ENCODE results near the gene TP63. TPM values are rescaled to one million over a fixed set of nuclear protein-coding genes. Genes with fewer than 3 reads are reported as not detected.

Gene TP63
- total RNA-seq, 1 experiment from 2014 or later = 41.9 TPM

DNA sequence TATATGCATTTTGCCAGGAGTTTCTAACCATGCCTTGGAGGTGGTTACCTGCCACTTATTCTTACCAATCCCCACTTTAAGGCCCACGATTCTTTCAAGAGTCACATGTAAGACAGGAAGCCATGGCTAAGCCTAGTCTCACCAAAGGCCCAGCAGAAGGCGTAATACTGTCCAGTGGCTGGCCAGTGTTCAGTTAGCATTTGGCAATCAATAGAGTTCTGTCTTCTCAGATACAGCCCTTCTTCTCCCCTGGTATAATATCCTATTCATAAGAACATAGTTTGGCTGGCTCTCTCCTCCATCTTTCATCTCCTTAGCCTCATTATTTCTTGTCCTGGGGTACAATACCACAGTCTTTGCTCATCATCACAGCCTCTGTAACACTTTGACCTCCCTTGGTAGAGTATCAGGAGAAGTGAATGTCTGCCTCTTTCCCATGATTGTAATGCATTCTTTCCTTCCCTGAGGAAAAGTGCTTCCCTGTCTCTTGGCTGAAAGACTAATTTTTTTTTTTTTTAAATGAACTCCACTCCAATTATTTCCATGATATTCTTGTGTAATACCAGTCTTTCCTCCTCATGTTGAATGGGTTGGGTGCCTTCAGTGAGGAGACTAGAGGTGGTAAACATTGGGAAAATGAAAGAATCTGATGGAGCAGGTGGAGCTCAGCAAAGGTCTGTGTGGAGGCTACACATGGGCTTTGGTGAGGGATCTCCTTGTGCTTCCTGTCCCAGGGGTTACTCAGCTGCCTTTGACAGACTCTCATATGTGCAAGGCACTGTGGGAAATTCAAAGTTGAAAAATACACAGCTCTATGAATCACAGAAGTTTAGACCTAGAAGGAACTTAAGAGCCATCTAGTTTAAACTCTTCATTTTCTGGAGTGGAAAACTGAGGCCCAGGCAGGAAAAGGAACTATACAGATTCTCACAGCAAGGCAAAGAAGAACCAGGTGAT is 271.3 kb downstream of the TP63 start:
- CTCF ChIA-PET = interaction anchor here (0.6 to 0.7 kb wide), 2 partner anchors 67 to 1360 kb away, joined by 3 read pairs; no protein-coding TSS in a partner anchor
- no peaks in the 10 kb centered on the region for H3K9me3 Mint-ChIP-seq (ENCODE audit: unreplicated experiment)

GRCh38 chr3:189903562-189904250 is 272.5 kb downstream of the TP63 start:
- no TSS peak for BruUV-seq (replicated peaks)
- ChIA-PET POLR2A (interaction anchor here (0.6 to 4.1 kb wide), 8 partner anchors 9 to 636 kb away, joined by 3 to 17 read pairs (median 4); no protein-coding TSS in a partner anchor), CTCF (interaction anchor here (0.6 kb wide), 1 partner anchor 554 kb away, joined by 3 read pairs; no protein-coding TSS in a partner anchor)
- Mint-ChIP-seq H3K4me1 (ENCODE audit: insufficient read depth, unreplicated experiment) (peaks cover 8% of the 10 kb centered on the region), H3K4me3 (ENCODE audit: unreplicated experiment) (no peak overlapping the region), H3K36me3 (ENCODE audit: insufficient read depth, unreplicated experiment) (no peaks in the 10 kb centered on the region), H3K9me3 (ENCODE audit: unreplicated experiment) (no peaks in the 10 kb centered on the region), H3K27ac (ENCODE audit: low read depth, unreplicated experiment) (no peak overlapping the region), H3K27me3 (ENCODE audit: insufficient read depth, unreplicated experiment) (no peaks in the 10 kb centered on the region)
- intact Hi-C loops (cut with micrococcal nuclease) = no loop called here
- DNase-seq (ENCODE audit: unreplicated experiment) = no peak
- TF ChIP-seq, protein P1, sequence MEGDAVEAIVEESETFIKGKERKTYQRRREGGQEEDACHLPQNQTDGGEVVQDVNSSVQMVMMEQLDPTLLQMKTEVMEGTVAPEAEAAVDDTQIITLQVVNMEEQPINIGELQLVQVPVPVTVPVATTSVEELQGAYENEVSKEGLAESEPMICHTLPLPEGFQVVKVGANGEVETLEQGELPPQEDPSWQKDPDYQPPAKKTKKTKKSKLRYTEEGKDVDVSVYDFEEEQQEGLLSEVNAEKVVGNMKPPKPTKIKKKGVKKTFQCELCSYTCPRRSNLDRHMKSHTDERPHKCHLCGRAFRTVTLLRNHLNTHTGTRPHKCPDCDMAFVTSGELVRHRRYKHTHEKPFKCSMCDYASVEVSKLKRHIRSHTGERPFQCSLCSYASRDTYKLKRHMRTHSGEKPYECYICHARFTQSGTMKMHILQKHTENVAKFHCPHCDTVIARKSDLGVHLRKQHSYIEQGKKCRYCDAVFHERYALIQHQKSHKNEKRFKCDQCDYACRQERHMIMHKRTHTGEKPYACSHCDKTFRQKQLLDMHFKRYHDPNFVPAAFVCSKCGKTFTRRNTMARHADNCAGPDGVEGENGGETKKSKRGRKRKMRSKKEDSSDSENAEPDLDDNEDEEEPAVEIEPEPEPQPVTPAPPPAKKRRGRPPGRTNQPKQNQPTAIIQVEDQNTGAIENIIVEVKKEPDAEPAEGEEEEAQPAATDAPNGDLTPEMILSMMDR (IDR thresholded peaks at IDR 0.05; ENCODE audit: unreplicated experiment) = no peak

More for the DNA sequence above, 271.3 kb downstream of the TP63 start:
- BruUV-seq (replicated peaks) = no TSS peak
- TF ChIP-seq, protein P1 (IDR thresholded peaks at IDR 0.05; ENCODE audit: unreplicated experiment) = no peak
- intact Hi-C loops (cut with micrococcal nuclease) = no loop called here
- no peak overlapping the region for H3K4me3 Mint-ChIP-seq (ENCODE audit: unreplicated experiment)
- H3K27me3 Mint-ChIP-seq (ENCODE audit: insufficient read depth, unreplicated experiment) = no peaks in the 10 kb centered on the region
- H3K36me3 Mint-ChIP-seq (ENCODE audit: insufficient read depth, unreplicated experiment) = no peaks in the 10 kb centered on the region
- POLR2A ChIA-PET = interaction anchor here (0.7 to 4.1 kb wide), 6 partner anchors 9 to 635 kb away, joined by 3 to 17 read pairs (median 6); no protein-coding TSS in a partner anchor
- H3K4me1 Mint-ChIP-seq (ENCODE audit: insufficient read depth, unreplicated experiment) = no peaks in the 10 kb centered on the region
- DNase-seq (ENCODE audit: unreplicated experiment) = no peak
- peak overlapping the region; percentile 0 for H3K27ac Mint-ChIP-seq (ENCODE audit: low read depth, unreplicated experiment)

- Mint-ChIP-seq H3K27ac (ENCODE audit: low read depth, unreplicated experiment) (no peak overlapping the region), H3K4me1 (ENCODE audit: insufficient read depth, unreplicated experiment) (peaks cover 28% of the 10 kb centered on the region), H3K4me3 (ENCODE audit: unreplicated experiment) (no peak overlapping the region), H3K27me3 (ENCODE audit: insufficient read depth, unreplicated experiment) (no peaks in the 10 kb centered on the region), H3K9me3 (ENCODE audit: unreplicated experiment) (no peaks in the 10 kb centered on the region), H3K36me3 (ENCODE audit: insufficient read depth, unreplicated experiment) (no peaks in the 10 kb centered on the region)
- ChIA-PET CTCF (interaction anchor here (0.6 to 1.8 kb wide), 3 partner anchors 44 to 70 kb away, joined by 3 to 7 read pairs (median 3); no protein-coding TSS in a partner anchor), POLR2A (interaction anchor here (0.8 to 5.0 kb wide), 13 partner anchors 8 to 639 kb away, joined by 3 to 35 read pairs (median 7); no protein-coding TSS in a partner anchor)
- TF ChIP-seq, protein P1 (IDR thresholded peaks at IDR 0.05; ENCODE audit: unreplicated experiment) = no peak
- intact Hi-C loops (cut with micrococcal nuclease) = no loop called here
- no TSS peak for BruUV-seq (replicated peaks)
- DNase-seq (ENCODE audit: unreplicated experiment) = no peak
These were observed 276.6 kb downstream of the TP63 start for GRCh38 chr3:189907803-189908202.
